Stomach (tissue), 4 donors: ENCODE measurements around the gene TRIP13.

Experiments used
- CTCF ChIP-seq, 7 experiments: fragments of 450-650 bp in 4 of 7; fragments of 200-600 bp in 3 of 7; sonication (generic) in 3 of 7; IDR thresholded peaks; one replicate each; pipeline ENCODE4 v1.5.1; 2016 to 2019; ENCODE audit warnings: antibody characterized with exemption in 7 of 7, control low read depth in 2 of 7, mild to moderate bottlenecking in 1 of 7
- EP300 ChIP-seq: sonication (generic); formaldehyde crosslinking; IDR thresholded peaks from one replicate; pipeline ENCODE4 v1.6.1; 2017; ENCODE audit warnings: antibody characterized with exemption
- POLR2A ChIP-seq, 4 donors: fragments of 450-650 bp; IDR thresholded peaks; one replicate each; pipeline ENCODE4 v1.6.1; 2016; ENCODE audit warnings: antibody characterized with exemption in 4 of 4, control low read depth in 2 of 4, mild to moderate bottlenecking in 1 of 4, moderate library complexity in 1 of 4
- POLR2AphosphoS5 ChIP-seq, 3 donors: sonication (generic); formaldehyde crosslinking; IDR thresholded peaks; one replicate each; pipeline ENCODE4 v1.6.1; 2016; ENCODE audit warnings: antibody characterized with exemption in 3 of 3

DNA sequence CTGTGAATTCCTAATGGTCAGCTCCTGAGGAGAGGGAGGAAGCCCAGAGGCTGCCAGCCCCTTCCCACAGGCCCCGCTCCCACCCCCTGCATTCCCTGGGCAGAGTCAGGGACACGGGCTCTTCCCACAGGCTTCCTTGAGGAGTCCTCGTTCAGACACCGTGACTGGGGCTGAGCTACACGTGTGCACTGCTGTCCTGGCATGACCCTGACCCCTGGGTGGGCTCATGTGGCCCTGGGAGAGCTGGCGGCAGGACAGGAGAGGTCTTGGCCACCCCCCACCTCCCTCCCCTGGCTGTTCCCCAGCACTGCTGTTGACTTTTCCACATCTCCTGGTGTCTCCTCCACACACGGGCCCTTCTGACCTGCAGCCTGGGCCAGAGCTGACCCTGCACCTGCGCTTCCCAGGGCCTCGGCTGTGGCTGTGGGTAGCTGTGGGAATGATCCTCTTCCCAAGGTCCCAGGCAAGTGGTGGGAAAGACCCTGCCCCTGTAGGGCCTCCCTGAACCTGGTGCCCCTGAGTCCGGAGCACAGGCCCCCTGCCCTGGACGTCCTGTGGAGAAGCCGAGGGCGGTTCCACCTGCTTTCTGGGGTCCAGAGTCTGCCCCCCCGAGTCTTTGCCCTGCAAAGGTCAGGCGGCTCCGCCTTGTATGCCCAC lies 59.4 kb downstream of the TRIP13 start:
- TF ChIP-seq CTCF (IDR thresholded peaks at IDR 0.05) (no peak), POLR2AphosphoS5 (IDR thresholded peaks at IDR 0.05) (no peak), POLR2A (IDR thresholded peaks at IDR 0.05) (no peak), EP300 (no peak)
